ENCODE data around the gene LRRC28.

GRCh38 chr15:99421758-99422157 lies 170.5 kb downstream of the LRRC28 start:
- TF ChIP-seq CTCF (IDR thresholded peaks at IDR 0.05 in 2 of 3, conservative IDR thresholded peaks at IDR 0.05 in 1 of 3; ENCODE audit: control insufficient read depth in 2 of 3, extremely low read depth in 1 of 3, insufficient read depth in 1 of 3, low read depth in 3 of 3, low read length in 3 of 3): no peak
- no peak for TF ChIP-seq CHD4 (IDR thresholded peaks at IDR 0.05)
- no peak for TF ChIP-seq YY1 (IDR thresholded peaks at IDR 0.05; ENCODE audit: low read depth, low read length)
- TF ChIP-seq ZBTB33 (IDR thresholded peaks at IDR 0.05): no peak
- no peak for TF ChIP-seq FOXM1 (IDR thresholded peaks at IDR 0.05; ENCODE audit: low read depth, low read length)
- no peak for TF ChIP-seq ZBTB40 (IDR thresholded peaks at IDR 0.05; ENCODE audit: borderline replicate concordance)
- no peak for TF ChIP-seq RAD21 (IDR thresholded peaks at IDR 0.05; ENCODE audit: insufficient read depth, low read depth, low read length)
- TF ChIP-seq POLR2A (IDR thresholded peaks at IDR 0.05; ENCODE audit: low read depth, low read length): no peak
- no peak for TF ChIP-seq MXI1 (IDR thresholded peaks at IDR 0.05; ENCODE audit: low read depth, low read length)
- no peak for TF ChIP-seq PKNOX1 (IDR thresholded peaks at IDR 0.05)
- TF ChIP-seq ZNF217 (IDR thresholded peaks at IDR 0.05): no peak
- TF ChIP-seq E4F1 (IDR thresholded peaks at IDR 0.05; ENCODE audit: borderline replicate concordance, partially characterized antibody): no peak
- TF ChIP-seq SIN3A (IDR thresholded peaks at IDR 0.05; ENCODE audit: low read depth, low read length): no peak
- TF ChIP-seq BACH1 (IDR thresholded peaks at IDR 0.05; ENCODE audit: borderline replicate concordance): no peak
